PC-3 (cell line): ENCODE measurements around the gene WTAP. TPM values are rescaled to one million over a fixed set of nuclear protein-coding genes. Genes with fewer than 3 reads are reported as not detected.
A peak's percentile ranks its signal among the peaks of the same experiment; 100 is the strongest.
"Not testable (repeated sequence)": the region's sequence is repeated elsewhere in the genome, so short reads cannot be mapped to it uniquely, and the experiment has no call there.

ENCODE experiments used
- ATAC-seq: fragments of 200-7000 bp; cut with Tn5 transposase; 2 replicates; pipeline ENCODE4 v1.9.1; 2020; ENCODE audit warnings: mild to moderate bottlenecking, moderate library complexity
- BruUV-seq: library from RNA; stranded (reverse); fragments of 400-500 nt; replicated peaks from 2 replicates; lab custom pipeline; 2021; lab: Mats Ljungman, UMichigan
- CTCF ChIA-PET: fragments of 300-600 bp; sonication (Branson Sonifier 250); formaldehyde crosslinking; loops from one replicate; lab custom pipeline; 2022; ENCODE audit warnings: antibody characterized with exemption; lab: Charles Lee
- POLR2A ChIA-PET: fragments of 300-600 bp; sonication (Branson Sonifier 250); formaldehyde crosslinking; loops from one replicate; lab custom pipeline; 2022; ENCODE audit warnings: antibody characterized with exemption; ENCODE audit not compliant: unreplicated experiment; lab: Charles Lee
- DNase-seq: peaks from one replicate; pipeline ENCODE4 v3.0.0-alpha.2; 2015
- H2AFZ ChIP-seq: fragments of 300-600 bp; sonication (generic); 2 replicates; pipeline ENCODE4 v1.6.0; 2016; ENCODE audit warnings: antibody characterized with exemption, low read length
- H3F3A ChIP-seq: fragments of 300-600 bp; sonication (generic); one replicate; pipeline ENCODE4 v1.6.0; 2017; ENCODE audit warnings: antibody characterized with exemption, low read length, control low read depth, mild to moderate bottlenecking; ENCODE audit not compliant: unreplicated experiment
- H3K27ac ChIP-seq: fragments of 300-600 bp; sonication (generic); 2 replicates; pipeline ENCODE4 v1.5.1; 2016; ENCODE audit warnings: mild to moderate bottlenecking, low read length
- H3K27me3 ChIP-seq: fragments of 300-600 bp; sonication (generic); 2 replicates; pipeline ENCODE4 v1.6.1; 2016; ENCODE audit warnings: low read length, mixed read lengths
- H3K36me3 ChIP-seq: fragments of 300-600 bp; sonication (generic); 2 replicates; pipeline ENCODE4 v1.6.1; 2016; ENCODE audit warnings: low read depth, mixed run types, low read length, mixed read lengths
- H3K4me1 ChIP-seq: fragments of 300-600 bp; sonication (generic); 2 replicates; pipeline ENCODE4 v1.5.1; 2016; ENCODE audit warnings: low read length; ENCODE audit not compliant: insufficient read depth
- H3K4me2 ChIP-seq: fragments of 300-600 bp; sonication (generic); 2 replicates; pipeline ENCODE4 v1.6.0; 2016; ENCODE audit warnings: low read length
- H3K4me3 ChIP-seq: fragments of 300-600 bp; sonication (generic); 2 replicates; pipeline ENCODE4 v1.5.1; 2016; ENCODE audit warnings: mild to moderate bottlenecking, low read length, mixed read lengths
- H3K79me2 ChIP-seq: fragments of 300-600 bp; sonication (generic); 2 replicates; pipeline ENCODE4 v1.6.1; 2017; ENCODE audit warnings: low read length, mixed read lengths
- H3K9ac ChIP-seq: fragments of 300-600 bp; sonication (generic); 2 replicates; pipeline ENCODE4 v1.6.0; 2016; ENCODE audit warnings: mild to moderate bottlenecking, low read length
- H3K9me2 ChIP-seq: fragments of 300-600 bp; sonication (generic); replicated peaks from 2 replicates; pipeline ENCODE4 v1.6.1; 2016; ENCODE audit warnings: mixed run types, low read length, mixed read lengths
- H3K9me3 ChIP-seq: fragments of 300-600 bp; sonication (generic); 2 replicates; pipeline ENCODE4 v1.6.1; 2016; ENCODE audit warnings: low read length, mixed read lengths
- H4K20me1 ChIP-seq: fragments of 300-600 bp; sonication (generic); 2 replicates; pipeline ENCODE4 v1.6.1; 2016; ENCODE audit warnings: low read length, mixed read lengths
- CTCF ChIP-seq: fragments of 300-600 bp; sonication (generic); conservative IDR thresholded peaks from 2 replicates; pipeline ENCODE4 v1.5.1; 2017; ENCODE audit warnings: antibody characterized with exemption, low read depth, mild to moderate bottlenecking, low read length
- EZH2 ChIP-seq: fragments of 300-600 bp; sonication (generic); IDR thresholded peaks from one replicate; pipeline ENCODE4 v1.6.1; 2017; ENCODE audit warnings: antibody characterized with exemption, mild to moderate bottlenecking, low read length; ENCODE audit not compliant: unreplicated experiment
- EZH2phosphoT487 ChIP-seq: fragments of 300-600 bp; sonication (generic); IDR thresholded peaks from 2 replicates; pipeline ENCODE4 v1.6.1; 2018; ENCODE audit warnings: mild to moderate bottlenecking, antibody characterized with exemption, low read length, borderline replicate concordance
- intact Hi-C: fragments of 100-400 bp; cut with micrococcal nuclease; formaldehyde crosslinking; loops from 2 replicates; pipeline ENCODE4 v1.9.0; 2023
- total RNA-seq: library from RNA; depleted of rRNA; stranded (reverse); fragments of >200 nt; gene quantifications from 2 replicates; pipeline ENCODE4 v1.2.3, GENCODE V29; 2014

WTAP gene
- total RNA-seq, 1 experiment from 2014 or later = 54.5 TPM

- CTCF ChIA-PET = interaction anchor here (0.5 to 1.3 kb wide), 2 partner anchors 43 to 99 kb away, joined by 4 to 5 read pairs; no protein-coding TSS in a partner anchor
- H3K79me2 ChIP-seq = peaks cover 83% of the 10 kb centered on the region
- peaks cover 30% of the 10 kb centered on the region; the same call in 1 of the 2 replicates for H3K4me1 ChIP-seq
- peaks cover 41% of the 10 kb centered on the region for H3K36me3 ChIP-seq
- H3K4me2 ChIP-seq = peak within 1 kb of the TSS; percentile 98
- H3K4me3 ChIP-seq = peak within 1 kb of the TSS; percentile 98
- TF ChIP-seq EZH2 = no peak
- TF ChIP-seq CTCF = no peak
- no peak for TF ChIP-seq EZH2phosphoT487
- POLR2A ChIA-PET = interaction anchor here (0.5 to 0.9 kb wide), 4 partner anchors 34 to 1053 kb away, joined by 3 to 9 read pairs (median 5); partner anchors contain the start of gene WTAP
- H3K9me3 ChIP-seq = no peaks in the 10 kb centered on the region
- DNase-seq (peak; percentile 90), ATAC-seq (peak; percentile 88)
- peak within 1 kb of the TSS; percentile 87 for H2AFZ ChIP-seq
- peak within 1 kb of the TSS; percentile 82 for H3K27ac ChIP-seq
- no peaks in the 10 kb centered on the region for H3F3A ChIP-seq
- H3K9ac ChIP-seq = peak within 1 kb of the TSS; percentile 97
- intact Hi-C loops = no loop called here
- BruUV-seq = TSS peak; percentile 62
- no peaks in the 10 kb centered on the region for H3K27me3 ChIP-seq
- peaks cover 34% of the 10 kb centered on the region for H4K20me1 ChIP-seq
- H3K9me2 ChIP-seq = no peaks in the 10 kb centered on the region
Measured at GRCh38 chr6:159790149-159790955, 63.0 kb downstream of the WTAP start, which contains the start of gene MRPL18. MRPL18 (plus strand) TSS chr6:159790467; CDS start chr6:159790588, 121 bp downstream.

GRCh38 chr6:159790956-159791598 lies 63.8 kb downstream of the WTAP start:
- peaks cover 27% of the 10 kb centered on the region for H4K20me1 ChIP-seq
- H3K27me3 ChIP-seq = no peaks in the 10 kb centered on the region
- ATAC-seq = no peak
- peak overlapping the region; percentile 54 for H3K27ac ChIP-seq
- H2AFZ ChIP-seq = peak overlapping the region; percentile 73
- H3K9me3 ChIP-seq = no peaks in the 10 kb centered on the region
- ChIA-PET CTCF (no interaction called here), POLR2A (no interaction called here)
- H3K4me2 ChIP-seq = peak overlapping the region; percentile 90
- BruUV-seq = no TSS peak
- intact Hi-C loops = no loop called here
- H3F3A ChIP-seq = no peaks in the 10 kb centered on the region
- H3K9ac ChIP-seq = peak overlapping the region; percentile 97
- H3K4me3 ChIP-seq = peak overlapping the region; percentile 98
- H3K79me2 ChIP-seq = peaks cover 75% of the 10 kb centered on the region
- no peak for TF ChIP-seq EZH2
- no peak for TF ChIP-seq CTCF
- TF ChIP-seq EZH2phosphoT487 = no peak
- peaks cover 26% of the 10 kb centered on the region; the same call in 1 of the 2 replicates for H3K4me1 ChIP-seq
- DNase-seq = no peak
- H3K9me2 ChIP-seq = no peaks in the 10 kb centered on the region
- peaks cover 34% of the 10 kb centered on the region for H3K36me3 ChIP-seq

DNA sequence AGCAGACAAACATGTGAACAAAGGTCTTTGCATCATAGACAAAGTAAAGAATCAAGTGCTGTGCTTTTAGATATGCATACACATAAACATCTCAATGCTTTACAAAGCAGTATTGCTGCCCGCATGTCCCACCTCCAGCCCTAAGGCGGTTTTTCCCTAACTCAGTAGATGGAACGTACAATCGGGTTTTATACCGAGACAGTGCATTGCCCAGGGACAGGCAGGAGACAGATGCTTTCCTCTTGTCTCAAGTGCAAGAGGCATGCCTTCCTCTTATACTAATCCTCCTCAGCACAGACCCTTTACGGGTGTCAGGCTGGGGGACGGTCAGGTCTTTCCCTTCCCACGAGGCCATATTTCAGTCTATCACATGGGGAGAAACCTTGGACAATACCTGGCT lies 67.7 kb downstream of the WTAP start:
- H3K9me3 ChIP-seq, H3K27me3 ChIP-seq, CTCF ChIA-PET, intact Hi-C loops, DNase-seq, H3K9me2 ChIP-seq, H3F3A ChIP-seq, H2AFZ ChIP-seq, H3K4me2 ChIP-seq, ATAC-seq, H3K4me1 ChIP-seq, H3K4me3 ChIP-seq, POLR2A ChIA-PET, H3K9ac ChIP-seq, H4K20me1 ChIP-seq, H3K27ac ChIP-seq, BruUV-seq: not testable (repeated sequence)
- H3K79me2 ChIP-seq = peaks cover 41% of the 10 kb centered on the region
- peaks cover 27% of the 10 kb centered on the region for H3K36me3 ChIP-seq
